IPS-NIHi11 (cell line): Measurements from ENCODE around the gene NEO1.

Source experiments
- DNase-seq: peaks from one replicate; pipeline ENCODE4 v3.0.0; 2012; ENCODE audit warnings: mixed read lengths, low spot score

NEO1 gene

GRCh38 chr15:73329501-73330200 lies 277.4 kb downstream of the NEO1 start:
- DNase-seq: no peak

- DNase-seq: no peak
Observed at GRCh38 chr15:73330206-73331051, 278.2 kb downstream of the NEO1 start.

DNA sequence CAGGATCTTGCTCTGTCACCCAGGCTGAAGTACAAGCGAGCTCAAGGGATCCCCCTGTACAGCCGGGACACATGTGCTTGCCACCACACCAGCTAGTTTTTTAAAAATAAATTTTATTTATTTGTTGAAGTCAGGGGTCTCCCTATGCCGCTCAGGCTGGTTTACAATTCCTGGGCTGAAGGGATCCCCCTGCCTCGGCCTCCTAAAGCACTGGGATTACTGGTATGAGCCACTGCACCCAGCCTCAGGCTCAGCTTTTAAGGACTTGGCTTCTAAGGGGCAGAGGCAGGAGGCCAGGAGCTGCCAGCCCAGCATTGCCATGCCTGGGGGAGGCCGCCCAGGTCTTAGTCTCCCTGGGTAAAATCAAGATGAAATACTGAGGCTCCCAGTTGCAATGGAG lies 279.2 kb downstream of the NEO1 start:
- no peak for DNase-seq

DNA sequence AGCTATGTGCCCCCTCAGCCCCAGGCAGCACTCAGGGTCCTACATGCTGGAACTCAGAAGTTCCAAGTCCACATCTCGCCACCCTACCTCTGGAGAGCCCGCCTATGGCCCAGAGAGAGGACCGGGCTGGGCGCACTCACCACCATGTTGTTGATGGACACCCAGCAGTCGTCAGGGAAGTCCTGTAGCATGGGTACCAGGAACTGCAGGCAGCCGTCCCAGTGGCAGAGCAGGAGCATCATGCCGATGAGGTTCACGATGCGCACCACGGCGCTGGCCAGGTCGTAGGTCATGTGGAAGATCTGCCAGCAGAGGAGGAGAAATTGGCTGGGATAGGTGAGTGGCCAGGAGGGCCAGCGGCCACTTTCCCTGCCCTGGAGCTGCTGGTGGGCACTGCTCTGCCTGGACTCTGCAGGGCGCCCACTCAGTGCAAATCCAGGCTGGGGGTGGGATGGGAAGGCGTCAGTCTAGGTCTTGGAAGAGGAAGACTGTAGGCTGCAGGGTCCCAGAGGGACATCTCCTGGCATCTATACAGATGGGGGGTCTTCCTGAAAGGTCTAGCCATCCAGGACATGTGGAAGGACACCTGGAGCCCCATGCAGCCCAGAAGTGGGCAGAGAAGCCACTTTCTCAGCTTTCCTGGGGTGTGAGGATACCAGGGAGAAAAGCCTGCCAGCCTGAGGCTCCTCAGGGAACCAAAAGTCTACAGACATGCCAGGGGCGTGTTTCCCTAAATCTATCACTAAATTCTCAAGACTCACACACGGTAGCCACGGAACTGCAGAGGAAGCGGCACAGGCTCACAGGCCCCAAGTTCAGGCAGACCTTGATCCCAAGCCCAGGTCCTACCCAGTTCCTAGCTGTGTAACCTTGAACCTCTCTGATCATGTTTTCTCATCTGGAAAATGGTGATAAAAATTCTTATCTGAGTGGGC lies 280.0 kb downstream of the NEO1 start:
- DNase-seq: no peak

GRCh38 chr15:73333001-73333400 lies 280.7 kb downstream of the NEO1 start:
- no peak for DNase-seq

GRCh38 chr15:73334086-73334485 lies 281.8 kb downstream of the NEO1 start:
- DNase-seq: no peak

DNA sequence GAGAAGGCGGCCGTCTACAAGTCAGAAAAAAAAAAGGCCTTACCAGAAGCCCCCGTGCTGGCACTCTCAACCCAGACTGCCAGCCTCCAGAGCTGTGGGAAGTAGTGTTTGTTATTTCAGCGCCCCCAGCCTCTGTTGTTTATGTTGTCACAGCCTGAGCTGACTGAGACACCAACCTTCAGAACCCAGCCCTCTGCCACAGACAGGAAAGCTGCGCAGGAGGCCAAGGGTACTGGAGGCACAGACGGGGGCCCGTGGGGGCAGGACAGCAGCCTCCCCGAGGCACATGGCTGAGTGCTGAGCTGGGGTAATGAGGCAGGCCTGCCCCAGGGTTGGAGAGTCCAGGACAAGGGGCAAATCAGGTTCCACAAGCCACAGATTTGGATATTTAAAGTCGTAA lies 282.8 kb downstream of the NEO1 start:
- DNase-seq: no peak

DNA sequence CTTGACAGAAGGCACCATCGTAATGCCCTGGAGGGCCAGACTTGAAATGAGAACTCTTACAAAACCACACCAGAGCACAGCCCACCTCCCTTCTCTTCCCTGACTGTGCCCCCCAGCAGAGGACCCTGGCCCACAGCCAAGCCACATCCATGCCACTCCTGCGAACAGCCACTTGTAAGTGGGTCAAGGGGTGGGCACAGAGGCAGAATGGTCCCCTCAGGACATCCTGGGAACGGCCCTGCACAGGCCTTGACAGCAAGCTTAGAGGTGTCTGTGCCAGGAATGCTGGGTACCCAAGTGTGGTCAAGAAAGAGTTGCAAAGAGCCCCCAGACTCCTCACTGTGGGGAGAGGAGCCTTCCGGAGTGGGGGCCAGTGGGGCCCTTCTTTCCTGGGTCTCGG lies 283.2 kb downstream of the NEO1 start:
- DNase-seq: no peak

DNA sequence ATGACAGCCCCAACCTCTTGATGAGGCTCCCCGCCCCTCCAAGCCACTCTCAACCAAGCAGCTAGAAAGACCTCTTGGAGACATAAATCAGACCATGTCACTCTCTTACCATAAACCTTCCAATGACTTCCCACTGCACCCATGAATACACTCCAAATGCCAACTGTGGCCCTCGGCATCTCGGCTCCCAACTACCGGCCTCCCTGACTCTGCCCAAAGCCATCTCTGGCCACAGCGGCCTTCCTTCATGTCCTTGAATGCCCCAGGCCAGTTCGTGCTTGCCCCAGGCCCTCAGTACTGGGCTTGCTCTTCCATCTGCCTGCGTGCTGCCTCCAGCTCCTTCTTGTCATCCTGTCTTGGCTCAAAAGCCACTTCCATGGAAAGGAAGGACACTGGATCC lies 284.5 kb downstream of the NEO1 start:
- no peak for DNase-seq

DNA sequence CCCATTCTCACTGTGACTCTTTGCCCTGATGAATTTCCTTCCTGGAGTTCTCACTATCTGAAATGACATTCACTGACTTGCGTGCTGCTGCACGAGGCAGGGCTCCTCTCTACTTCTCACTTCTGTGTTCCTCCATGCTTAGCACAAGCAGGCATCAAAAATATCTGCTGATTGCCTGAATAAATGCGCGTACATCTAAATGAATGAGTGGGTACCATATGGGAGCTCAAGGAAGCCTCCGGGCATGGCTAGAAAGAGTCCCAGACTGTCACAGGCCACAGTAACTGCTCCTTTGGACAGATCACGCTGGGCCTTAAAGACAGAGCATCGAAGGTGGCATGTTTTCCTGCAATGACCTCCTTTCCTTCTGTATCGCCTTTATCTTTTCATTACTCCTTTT lies 284.9 kb downstream of the NEO1 start:
- DNase-seq: no peak

DNA sequence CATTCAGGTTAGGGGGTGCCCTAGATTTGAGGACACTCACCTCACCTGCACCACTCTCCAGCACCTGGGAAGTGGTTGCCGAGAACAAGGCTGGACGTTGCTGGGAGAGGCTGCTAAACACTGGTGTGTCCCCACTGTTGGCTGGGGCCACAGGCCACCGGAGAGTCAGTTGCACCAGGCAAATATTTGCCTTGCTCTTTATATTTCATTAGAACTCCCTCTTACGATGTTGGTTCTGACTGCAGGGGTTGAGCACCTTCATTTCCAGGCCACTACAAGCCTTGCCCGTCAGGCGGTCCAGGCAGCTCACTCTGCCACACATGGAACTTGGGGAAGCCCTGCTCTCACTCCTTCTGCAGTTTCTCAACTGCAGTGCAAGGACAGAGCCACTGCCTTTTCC lies 285.8 kb downstream of the NEO1 start:
- no peak for DNase-seq

- DNase-seq: no peak
Observed at GRCh38 chr15:73338606-73339374, 286.5 kb downstream of the NEO1 start.

- no peak for DNase-seq
Observed at GRCh38 chr15:73340502-73341192, 288.4 kb downstream of the NEO1 start.

- DNase-seq: no peak
Observed at GRCh38 chr15:73341886-73342600, 289.8 kb downstream of the NEO1 start.

- DNase-seq: no peak
Observed at GRCh38 chr15:73344056-73344455, 291.8 kb downstream of the NEO1 start.

DNA sequence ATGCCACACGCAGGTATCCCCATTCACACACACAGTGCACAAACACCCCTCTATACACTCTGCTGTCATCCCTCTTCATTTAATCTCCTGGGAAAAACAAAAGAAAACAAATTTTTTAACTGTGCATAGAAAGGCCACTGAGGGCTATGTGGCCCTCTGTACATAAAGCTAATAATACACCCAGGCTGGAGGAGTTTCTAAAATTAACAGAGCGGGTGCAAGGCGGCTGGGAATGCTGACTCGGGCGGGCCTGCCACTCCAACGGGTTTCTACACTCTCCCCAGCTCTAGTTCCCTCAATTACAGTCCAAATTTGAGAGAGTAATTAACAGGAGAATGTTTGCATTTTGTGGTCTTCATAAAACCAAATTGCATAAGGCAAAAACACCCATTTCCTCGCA lies 293.4 kb downstream of the NEO1 start:
- DNase-seq: no peak

DNA sequence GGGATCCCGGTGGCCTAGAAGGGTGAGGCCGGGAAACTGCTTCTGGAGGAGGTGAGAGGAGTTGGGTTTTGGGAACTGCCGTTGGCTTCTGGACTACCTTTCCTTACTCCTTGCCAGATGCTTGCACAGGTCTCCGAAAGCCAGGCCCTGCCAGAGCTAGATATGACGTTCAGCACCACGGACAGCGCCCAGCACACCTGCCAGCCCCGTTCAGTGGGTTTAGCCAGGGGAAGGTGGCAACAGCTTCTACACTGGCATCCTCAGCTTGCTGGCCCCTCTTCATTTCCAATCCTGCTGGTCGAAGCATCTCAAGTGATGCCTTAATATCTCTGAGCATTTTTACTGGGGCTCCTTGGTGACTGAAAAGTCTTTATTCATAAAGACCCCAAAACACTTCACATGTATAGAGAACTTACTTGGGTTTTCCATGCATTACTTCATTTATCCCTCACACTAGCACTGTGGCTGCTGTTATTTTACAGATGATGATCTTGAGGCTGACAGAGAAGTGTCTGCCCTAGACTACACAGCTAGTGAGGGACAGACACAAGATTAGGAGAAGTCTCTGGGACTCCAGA lies 294.6 kb downstream of the NEO1 start:
- peak; percentile 91 for DNase-seq

GRCh38 chr15:73349191-73349590 lies 296.9 kb downstream of the NEO1 start:
- no peak for DNase-seq

GRCh38 chr15:73352082-73352481 lies 299.8 kb downstream of the NEO1 start:
- DNase-seq: no peak

GRCh38 chr15:73353734-73354133 lies 301.5 kb downstream of the NEO1 start:
- peak; percentile 45 for DNase-seq
